ENCODE measurements around the gene CAMP. TPM values are rescaled to one million over a fixed set of nuclear protein-coding genes. Genes with fewer than 3 reads are reported as not detected.
A peak's percentile ranks its signal among the peaks of the same experiment; 100 is the strongest.
"Not testable (repeated sequence)": the region's sequence is repeated elsewhere in the genome, so short reads cannot be mapped to it uniquely, and the experiment has no call there.

Gene CAMP
- total RNA-seq: not detected in 2 replicates

GRCh38 chr3:48222616-48223513, at the start of gene CAMP:
Gene CAMP, plus strand, starts transcription at chr3:48223495. Its CDS starts 17 bp downstream, at chr3:48223512.
- DNase-seq: no peak

DNA sequence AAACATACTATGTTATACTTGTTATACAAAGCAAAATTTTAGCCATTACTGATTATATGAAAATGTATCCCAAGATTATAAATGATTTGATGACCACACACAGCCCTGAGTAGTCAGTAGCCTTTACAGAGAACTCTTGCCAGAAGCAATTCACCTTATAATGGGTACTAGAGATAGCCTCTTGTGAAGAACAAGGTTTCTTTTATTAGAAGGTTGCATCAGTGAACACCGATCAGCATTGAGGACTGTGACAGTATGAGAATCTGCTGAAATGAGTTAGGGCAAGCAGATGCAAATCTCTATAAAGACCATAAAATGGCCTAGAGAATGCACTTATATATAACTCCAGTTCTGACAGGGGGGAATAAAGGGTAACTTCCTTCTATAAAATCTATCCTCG, 45.2 kb upstream of the CAMP start:
- DNase-seq: no peak

DNA sequence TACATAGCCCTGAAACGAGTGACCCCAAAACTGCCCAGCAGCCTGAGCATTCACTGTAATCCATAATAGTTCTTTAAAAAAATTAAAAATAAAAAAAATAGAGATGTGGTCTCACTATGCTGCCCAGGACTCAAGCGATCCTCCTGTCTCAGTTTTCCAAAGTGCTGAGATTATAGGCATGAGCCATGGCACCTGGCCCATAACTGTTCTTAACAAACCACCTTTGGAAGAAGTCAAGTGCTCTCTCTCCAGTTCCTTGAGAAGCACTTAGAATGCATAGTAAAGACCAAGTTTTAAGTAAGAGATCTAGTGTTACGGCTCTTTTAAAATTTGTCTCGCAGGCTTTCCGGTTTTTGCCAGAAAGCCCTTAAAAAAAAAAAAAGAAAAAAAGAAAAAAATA, 43.3 kb upstream of the CAMP start:
- DNase-seq: no peak

DNA sequence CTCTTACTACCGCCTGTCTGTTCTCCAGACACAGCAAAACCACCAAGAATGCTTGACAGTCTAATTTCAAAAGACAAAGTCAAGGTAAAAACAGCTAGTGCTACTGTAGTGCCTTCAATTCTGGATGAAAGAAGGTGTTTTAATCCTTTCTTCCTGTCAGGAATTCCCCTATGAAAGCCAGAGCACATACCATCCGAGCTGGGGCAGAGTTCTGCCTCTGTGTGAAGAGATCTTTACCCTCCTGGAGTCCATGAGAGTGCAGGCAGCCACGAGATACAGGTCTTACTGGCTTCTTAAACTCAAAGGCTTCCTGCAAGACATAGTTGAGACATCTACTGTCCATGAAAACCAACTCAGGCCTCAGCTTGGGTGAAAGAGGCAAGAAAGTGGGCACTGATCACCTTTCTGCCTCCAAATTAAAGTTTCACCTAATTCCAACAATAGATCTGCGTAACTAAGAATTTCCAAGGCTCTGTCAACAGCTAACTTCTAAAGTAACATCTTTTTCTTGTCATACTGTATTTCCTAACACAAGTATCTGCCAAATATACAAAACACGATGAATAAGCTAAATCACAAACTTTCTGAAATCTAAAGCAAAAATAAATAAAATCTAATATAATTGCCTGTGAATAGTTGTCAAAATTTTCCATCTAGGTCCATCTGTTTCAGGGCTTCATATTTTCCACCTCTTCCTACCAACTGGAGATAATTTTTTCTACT, 42.6 kb upstream of the CAMP start:
- no peak for DNase-seq

DNA sequence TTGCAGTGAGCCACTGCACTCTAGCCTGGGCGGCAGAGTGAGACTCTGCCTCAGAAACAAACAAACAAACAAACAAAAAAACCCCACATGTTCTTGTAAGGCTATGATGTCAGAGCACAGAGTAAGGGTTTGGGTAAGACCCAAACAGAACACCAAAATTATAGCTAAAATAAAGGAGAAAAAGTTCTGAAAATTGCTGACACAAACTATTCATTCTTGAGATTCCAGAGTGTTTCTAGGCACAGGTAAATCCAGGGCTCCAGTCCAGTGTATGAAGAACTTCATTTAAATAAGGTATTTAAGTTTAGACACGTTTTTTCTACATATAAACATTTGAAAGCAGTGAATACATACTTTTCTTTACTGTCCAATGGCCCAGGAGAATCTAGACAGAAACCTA, 39.0 kb upstream of the CAMP start:
- DNase-seq: no peak

DNA sequence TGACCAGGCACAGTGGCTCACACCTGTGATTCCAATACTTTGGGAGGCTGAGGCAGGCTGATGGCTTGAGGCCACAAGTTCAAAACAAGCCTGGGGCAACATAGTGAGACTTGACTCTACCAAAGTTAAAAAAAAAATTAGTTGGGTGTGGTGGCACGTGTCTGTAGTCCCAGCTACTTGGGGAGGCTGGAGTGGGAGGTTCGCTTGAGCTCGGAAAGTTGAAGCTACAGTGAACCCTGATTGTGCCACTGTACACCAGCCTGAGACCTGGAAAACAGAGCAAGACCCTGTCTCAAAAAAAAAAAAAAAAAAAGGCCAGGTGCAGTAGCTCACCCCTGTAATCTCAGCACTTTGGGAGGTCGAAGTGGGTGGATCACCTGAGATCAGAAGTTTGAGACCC, 38.2 kb upstream of the CAMP start:
- no peak for DNase-seq

DNA sequence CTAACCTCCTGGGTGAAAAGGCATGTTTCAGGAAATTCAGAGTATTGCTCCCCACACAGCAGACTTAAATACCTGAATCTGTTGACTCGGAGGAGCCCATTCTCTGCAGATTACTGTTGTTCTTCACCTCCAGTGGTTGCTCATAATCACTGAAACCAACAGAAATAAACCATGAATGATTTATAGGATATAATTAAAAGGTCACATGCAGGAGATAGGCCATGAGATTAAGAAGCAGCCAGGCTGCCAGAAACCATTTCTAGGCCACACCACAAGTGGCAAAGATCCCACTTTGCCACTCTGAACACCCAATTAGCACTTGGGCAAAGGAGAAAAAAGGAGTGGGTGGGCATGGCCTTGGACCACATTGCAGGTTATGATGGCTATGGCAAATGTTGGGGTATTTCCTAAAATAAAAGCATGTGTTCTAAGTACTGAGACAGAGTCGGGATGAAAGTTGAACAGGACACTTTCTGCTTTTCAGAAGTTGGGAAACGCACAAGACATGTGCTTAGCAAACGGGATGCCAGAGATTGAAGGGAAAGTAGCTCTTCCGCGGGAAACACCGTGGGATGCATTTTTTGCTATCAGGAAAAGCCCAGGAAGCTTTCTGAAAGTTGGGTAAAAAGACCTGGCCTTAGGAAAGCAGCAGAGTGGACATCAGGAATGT, 36.5 kb upstream of the CAMP start:
- DNase-seq: peak; percentile 25

- DNase-seq: peak; percentile 30
Measured at GRCh38 chr3:48187301-48187578, 36.1 kb upstream of the CAMP start.

DNA sequence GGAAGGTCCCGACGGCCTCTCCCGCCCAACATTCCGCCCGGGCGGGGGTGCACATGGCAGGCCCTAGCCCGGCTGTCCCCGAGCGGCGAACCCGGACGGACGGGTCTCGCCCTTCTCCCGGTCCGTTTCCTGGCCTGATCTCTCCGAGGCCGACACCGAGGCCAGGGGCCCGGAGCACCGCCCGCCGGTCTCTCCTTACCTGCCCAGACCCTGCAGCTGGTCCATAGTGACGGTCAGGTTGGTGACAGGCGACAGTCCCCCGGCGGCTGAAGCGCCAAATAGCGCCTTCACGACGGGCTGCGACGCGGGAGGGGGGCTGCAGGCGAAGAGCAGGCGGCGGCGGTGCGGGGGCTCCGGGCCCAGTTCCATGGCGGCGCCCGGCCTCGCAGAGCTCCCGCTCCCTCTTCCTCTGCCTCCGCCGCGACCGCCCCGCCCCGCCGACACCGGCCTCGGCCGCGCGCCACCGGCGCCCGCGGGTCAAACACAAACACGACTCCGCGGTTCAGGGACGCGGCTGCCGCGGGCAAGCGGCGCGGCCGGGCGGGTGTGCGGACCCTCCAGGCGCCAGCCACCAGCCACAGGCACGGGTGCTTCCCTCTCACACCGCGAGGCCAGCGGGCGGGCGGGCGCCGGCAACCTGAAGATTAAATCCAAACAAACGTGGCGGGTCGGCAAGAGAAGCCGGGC, 35.6 kb upstream of the CAMP start:
- DNase-seq: no peak

GRCh38 chr3:48188266-48189201, 34.8 kb upstream of the CAMP start, which contains the start of gene CDC25A:
Gene CDC25A, minus strand, starts transcription at chr3:48188417. Its CDS starts 470 bp downstream, at chr3:48187947.
- peak; percentile 99 for DNase-seq

GRCh38 chr3:48189321-48189720, 34.0 kb upstream of the CAMP start:
- DNase-seq: no peak

- DNase-seq: no peak
Measured at GRCh38 chr3:48190911-48191310, 32.4 kb upstream of the CAMP start.

DNA sequence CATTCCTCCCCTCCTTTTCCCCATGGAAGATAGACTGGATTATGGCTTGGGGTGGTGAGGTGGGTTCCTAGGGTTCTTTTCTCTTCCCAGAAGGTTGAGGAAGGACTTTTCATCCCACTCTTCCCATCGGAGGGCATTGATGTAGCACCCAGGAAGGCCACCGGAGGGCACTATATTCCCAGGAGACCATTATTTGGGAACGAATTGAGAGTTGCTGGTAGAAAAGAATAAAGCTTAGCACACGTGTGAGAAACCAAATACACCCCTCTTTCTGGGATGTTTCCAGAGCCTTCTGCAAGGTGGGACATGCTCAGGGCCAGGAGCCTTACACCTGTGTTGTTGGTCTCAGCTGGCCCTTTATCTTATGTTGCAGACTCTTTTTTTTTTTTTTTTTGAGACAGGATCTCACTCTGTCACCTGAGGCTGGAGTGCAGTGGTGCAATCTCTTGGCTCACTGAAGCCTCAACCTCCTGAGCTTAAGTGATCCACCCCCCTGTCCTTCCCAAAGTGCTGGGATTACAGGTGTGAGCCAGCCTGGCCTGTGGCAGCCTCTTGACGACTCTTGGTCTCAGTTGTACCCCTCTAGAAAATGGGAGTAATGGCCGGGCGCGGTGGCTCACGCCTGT, 28.7 kb upstream of the CAMP start:
- DNase-seq: peak; percentile 68

- DNase-seq: no peak
Measured at GRCh38 chr3:48196611-48197010, 26.7 kb upstream of the CAMP start.

GRCh38 chr3:48199117-48199516, 24.2 kb upstream of the CAMP start:
- no peak for DNase-seq

DNA sequence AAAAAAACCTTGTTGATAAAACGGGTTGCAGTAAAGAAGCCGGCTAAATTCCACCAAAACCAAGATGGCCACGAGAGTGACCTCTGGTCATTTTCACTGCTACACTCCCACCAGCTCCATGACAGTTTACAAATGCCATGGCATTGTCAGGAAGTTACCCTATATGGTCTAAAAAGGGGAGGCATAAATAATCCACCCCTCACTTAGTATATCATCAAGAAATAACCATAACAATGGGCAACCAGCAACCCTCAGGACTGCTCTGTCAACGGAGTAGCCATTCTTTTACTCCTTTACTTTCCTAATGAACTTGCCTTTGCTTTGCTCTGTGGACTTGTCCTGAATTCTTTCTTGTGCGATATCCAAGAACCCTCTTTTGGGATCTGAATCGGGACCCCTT, 20.7 kb upstream of the CAMP start:
- no peak for DNase-seq

- DNase-seq: no peak
Measured at GRCh38 chr3:48208076-48208475, 15.2 kb upstream of the CAMP start.

DNA sequence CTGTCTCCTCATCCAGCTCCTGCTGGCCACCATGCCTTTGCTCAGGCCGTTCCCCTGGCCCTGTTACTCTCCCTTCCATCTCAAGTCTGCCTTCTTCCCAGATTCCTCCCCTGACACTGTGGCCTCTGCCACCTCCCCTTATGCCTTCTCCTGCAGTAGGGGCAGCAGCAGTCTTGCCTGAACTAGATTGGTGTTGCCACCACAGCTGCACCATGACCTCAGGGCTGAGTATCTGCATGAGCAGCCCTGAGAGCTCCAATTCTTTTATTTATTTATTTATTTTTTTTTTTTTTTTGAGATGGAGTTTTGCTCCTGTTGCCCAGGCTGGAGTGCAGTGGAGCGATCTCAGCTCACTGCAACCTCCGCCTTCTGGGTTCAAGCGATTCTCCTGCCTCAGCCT, 13.8 kb upstream of the CAMP start:
- DNase-seq: no peak

DNA sequence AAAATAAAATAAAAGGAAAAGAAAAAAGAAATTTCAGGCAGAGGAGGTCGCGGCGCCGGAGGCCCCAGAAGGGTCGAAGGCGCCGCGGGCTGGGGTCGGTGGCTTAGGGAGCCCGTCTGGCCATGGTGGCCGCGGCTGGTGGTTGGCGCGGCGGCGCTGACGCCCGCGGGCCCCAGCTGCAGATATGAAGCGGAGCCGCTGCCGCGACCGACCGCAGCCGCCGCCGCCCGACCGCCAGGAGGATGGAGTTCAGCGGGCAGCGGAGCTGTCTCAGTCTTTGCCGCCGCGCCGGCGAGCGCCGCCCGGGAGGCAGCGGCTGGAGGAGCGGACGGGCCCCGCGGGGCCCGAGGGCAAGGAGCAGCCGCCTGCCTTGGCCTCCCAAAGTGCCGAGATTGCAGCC, 12.8 kb upstream of the CAMP start:
- DNase-seq: not testable (repeated sequence)

DNA sequence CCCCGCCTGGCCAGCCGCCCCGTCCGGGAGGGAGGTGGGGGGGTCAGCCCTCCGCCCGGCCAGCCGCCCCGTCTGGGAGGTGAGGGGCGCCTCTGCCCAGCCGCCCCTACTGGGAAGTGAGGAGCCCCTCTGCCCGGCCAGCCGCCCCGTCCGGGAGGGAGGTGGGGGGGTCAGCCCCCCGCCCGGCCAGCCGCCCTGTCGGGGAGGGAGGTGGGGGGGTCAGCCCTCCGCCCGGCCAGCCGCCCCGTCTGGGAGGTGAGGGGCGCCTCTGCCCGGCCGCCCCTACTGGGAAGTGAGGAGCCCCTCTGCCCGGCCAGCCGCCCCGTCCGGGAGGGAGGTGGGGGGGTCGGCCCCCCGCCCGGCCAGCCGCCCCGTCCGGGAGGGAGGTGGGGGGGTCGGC, 11.5 kb upstream of the CAMP start:
- DNase-seq: not testable (repeated sequence)

DNA sequence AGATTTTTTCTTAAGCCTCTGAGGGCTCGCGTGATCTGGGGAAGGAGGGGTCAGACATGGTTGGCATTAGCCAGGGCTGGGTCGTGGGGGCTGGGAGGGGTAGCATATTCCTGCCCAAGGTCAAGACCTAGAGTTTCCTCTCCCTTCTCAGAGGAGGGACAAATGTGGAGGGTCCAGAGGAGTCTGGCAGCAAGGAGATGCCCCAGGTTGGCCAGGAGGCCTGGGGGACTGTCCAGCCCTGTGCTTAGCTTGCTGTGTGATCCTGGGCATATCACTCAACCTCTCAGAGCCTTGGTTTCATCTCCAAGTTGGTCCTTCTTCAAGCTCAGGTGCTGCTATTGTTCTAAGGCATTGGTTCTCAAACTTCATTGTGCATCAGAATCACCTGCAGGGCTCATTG, 9.1 kb upstream of the CAMP start:
- DNase-seq: no peak

Measured in dermis blood vessel endothelial cell (primary cell).